ENCODE results near the gene GLCE.
"Not testable (repeated sequence)": the region's sequence is repeated elsewhere in the genome, so short reads cannot be mapped to it uniquely, and the experiment has no call there.

Gene GLCE

GRCh38 chr15:69161878-69162213 lies 1.4 kb downstream of the GLCE start:
- no peak for DNase-seq (ENCODE audit: low read depth)
- TF ChIP-seq, protein P1, sequence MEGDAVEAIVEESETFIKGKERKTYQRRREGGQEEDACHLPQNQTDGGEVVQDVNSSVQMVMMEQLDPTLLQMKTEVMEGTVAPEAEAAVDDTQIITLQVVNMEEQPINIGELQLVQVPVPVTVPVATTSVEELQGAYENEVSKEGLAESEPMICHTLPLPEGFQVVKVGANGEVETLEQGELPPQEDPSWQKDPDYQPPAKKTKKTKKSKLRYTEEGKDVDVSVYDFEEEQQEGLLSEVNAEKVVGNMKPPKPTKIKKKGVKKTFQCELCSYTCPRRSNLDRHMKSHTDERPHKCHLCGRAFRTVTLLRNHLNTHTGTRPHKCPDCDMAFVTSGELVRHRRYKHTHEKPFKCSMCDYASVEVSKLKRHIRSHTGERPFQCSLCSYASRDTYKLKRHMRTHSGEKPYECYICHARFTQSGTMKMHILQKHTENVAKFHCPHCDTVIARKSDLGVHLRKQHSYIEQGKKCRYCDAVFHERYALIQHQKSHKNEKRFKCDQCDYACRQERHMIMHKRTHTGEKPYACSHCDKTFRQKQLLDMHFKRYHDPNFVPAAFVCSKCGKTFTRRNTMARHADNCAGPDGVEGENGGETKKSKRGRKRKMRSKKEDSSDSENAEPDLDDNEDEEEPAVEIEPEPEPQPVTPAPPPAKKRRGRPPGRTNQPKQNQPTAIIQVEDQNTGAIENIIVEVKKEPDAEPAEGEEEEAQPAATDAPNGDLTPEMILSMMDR (IDR thresholded peaks at IDR 0.05; ENCODE audit: control insufficient read depth, insufficient read depth, low read depth, low read length, missing control alignments): no peak
- H3K4me3 ChIP-seq (ENCODE audit: control insufficient read depth, low read depth, low read length): peak overlapping the region; percentile 62

DNA sequence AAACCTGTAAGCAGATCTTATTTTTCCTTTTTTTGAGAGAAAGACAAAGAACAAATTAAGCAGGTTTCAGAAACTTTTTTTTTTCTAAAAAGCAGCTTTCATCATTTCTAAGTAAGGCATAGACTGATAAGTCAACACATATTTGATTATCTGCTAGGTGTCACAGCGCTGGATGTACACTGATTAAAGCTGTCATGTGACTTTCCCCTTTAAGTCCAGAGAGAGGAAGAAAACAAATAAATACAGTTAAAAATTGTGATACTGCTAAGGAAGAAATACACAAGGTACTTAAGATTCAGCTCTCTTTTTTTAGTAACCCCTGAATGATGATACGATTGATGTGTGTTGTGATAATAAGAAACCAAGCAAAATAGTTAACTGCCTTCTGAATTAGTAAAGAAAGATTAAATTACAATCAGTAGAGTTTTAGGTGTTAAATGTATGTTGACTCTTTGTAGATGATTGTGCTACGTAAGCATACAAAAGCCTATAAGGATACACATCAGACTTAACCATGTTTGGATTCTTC lies 2.8 kb downstream of the GLCE start:
- H3K4me3 ChIP-seq (ENCODE audit: control insufficient read depth, low read depth, low read length): no peak overlapping the region
- TF ChIP-seq, protein P1 (IDR thresholded peaks at IDR 0.05; ENCODE audit: control insufficient read depth, insufficient read depth, low read depth, low read length, missing control alignments): no peak
- DNase-seq (ENCODE audit: low read depth): no peak

- no peak for DNase-seq (ENCODE audit: low read depth)
Observed at GRCh38 chr15:69164807-69165636, 4.6 kb downstream of the GLCE start.

DNA sequence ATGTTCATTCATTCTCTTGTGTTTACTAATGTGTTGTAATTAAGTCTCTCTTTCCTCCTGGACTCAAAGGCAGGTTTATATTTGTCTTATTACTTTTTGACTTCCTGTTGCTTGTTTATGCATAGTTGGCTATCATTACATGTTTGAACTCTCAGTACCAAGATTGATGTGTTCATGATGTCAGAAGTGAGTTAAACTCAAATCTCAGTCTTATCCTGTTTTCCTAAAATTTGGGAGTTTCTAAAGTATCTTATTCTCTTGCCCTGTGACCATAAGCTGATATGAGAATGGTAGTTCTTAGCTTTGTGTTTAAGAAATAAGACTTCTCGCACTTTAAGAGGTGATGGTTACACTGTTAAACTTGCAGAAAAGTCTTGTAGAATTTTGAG lies 5.2 kb downstream of the GLCE start:
- TF ChIP-seq, protein P1 (IDR thresholded peaks at IDR 0.05; ENCODE audit: control insufficient read depth, insufficient read depth, low read depth, low read length, missing control alignments): no peak
- H3K4me3 ChIP-seq (ENCODE audit: control insufficient read depth, low read depth, low read length): no peak overlapping the region
- no peak for DNase-seq (ENCODE audit: low read depth)

More at GRCh38 chr15:69164807-69165636, 4.6 kb downstream of the GLCE start:
- TF ChIP-seq, protein P1 (IDR thresholded peaks at IDR 0.05; ENCODE audit: control insufficient read depth, insufficient read depth, low read depth, low read length, missing control alignments): no peak
- H3K4me3 ChIP-seq (ENCODE audit: control insufficient read depth, low read depth, low read length): no peak overlapping the region

GRCh38 chr15:69167218-69167846 lies 6.9 kb downstream of the GLCE start:
- TF ChIP-seq, protein P1 (IDR thresholded peaks at IDR 0.05; ENCODE audit: control insufficient read depth, insufficient read depth, low read depth, low read length, missing control alignments): no peak
- DNase-seq (ENCODE audit: low read depth): no peak
- no peak overlapping the region for H3K4me3 ChIP-seq (ENCODE audit: control insufficient read depth, low read depth, low read length)

DNA sequence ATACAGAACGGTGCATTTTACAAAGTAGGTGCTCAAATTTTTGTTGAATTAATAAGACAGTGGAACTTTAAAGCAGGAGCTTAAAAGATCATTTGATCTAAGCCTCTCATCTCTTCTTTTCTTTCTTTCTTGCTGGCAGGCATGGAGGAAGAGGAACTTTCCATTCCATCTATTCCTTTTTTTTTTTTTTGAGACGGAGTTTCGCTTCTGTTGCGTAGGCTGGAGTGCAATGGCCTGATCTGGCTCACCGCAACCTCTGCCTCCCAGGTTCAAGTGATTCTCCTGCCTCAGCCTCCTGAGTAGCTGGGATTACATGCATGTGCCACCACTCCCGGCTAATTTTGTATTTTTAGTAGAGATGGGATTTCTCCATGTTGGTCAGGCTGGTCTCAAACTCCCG lies 7.9 kb downstream of the GLCE start:
- DNase-seq (ENCODE audit: low read depth); H3K4me3 ChIP-seq (ENCODE audit: control insufficient read depth, low read depth, low read length): not testable (repeated sequence)

DNA sequence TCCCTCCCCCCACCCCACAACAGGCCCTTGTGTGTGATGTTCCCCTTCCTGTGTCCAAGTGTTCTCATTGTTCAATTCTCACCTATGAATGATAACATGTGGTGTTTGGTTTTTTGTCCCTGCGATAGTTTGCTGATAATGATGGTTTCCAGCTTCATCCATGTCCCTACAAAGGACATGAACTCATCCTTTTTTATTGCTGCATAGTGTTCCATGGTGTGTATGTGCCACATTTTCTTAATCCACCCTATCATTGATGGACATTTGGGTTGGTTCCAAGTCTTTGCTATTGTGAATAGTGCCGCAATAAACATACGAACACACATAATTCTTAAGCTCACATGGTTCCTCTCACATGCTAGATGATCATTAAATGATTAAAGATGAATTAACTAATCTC lies 9.1 kb downstream of the GLCE start:
- DNase-seq (ENCODE audit: low read depth); H3K4me3 ChIP-seq (ENCODE audit: control insufficient read depth, low read depth, low read length): not testable (repeated sequence)

Data from AG09309 (cell line).